GM18498 (cell line): ENCODE data around the gene RHBG.

Experiments
- ATAC-seq: cut with Tn5 transposase; IDR thresholded peaks from one replicate; pipeline ENCODE4 v1.9.1; 2021; ENCODE audit warnings: mild to moderate bottlenecking, moderate library complexity; ENCODE audit not compliant: unreplicated experiment

Gene RHBG

DNA sequence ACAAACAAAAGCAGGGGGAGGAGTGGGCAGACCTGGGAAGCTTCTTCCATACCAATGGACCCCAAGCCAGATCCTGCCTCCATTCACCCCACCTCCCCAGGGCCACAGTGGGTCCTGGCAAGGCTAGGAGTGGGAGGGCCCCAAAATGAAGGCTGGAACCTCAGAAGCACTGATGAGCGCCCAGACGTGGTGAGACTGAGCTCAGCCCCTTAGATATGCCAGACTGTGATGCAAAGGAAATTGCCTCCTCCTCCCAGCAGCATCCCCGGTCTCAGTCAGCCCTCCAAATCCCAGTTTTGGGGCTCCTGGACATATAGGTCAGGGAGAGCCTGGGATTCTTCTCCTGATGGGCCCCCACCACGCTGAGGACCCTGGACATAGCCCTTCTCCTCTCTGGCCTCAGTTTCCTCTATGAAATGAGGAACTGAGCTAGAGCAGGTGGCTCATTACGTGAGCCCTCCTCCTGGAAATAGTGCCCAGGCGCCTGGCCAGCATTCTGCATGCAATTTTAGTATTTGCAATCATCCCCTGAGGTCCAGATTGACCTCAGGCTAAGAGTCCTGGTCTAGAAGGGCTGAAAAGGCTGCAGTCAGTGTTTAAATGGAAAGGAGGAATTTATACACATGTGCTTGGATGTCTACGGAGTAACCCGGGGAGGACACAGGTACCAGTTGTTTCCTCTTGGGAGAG lies 33.5 kb downstream of the RHBG start:
- no peak for ATAC-seq

GRCh38 chr1:156405670-156406069 lies 36.7 kb downstream of the RHBG start:
- ATAC-seq = no peak

- ATAC-seq = no peak
Observed at GRCh38 chr1:156406251-156406650, 37.2 kb downstream of the RHBG start.

GRCh38 chr1:156407344-156407743 lies 38.3 kb downstream of the RHBG start:
- ATAC-seq = no peak

DNA sequence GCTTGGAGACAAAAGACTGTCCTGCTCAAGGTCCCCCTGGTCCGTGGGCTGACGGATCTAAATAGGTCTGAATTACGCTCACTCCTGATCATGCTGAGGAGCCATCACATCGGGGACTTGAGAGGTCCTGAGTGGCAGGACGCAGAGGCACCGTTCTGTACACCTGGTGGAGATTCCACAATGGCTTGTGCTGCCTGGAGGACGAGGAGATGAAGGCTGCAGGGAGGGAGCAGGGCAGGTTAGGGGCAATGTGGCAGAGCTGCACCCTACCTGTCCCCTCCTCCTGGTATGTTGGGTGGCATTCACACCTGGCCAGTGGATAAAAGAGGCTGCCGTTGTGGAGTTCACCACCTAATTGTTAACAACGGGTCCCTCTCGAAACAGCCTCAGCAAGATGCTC lies 38.7 kb downstream of the RHBG start:
- ATAC-seq = no peak

DNA sequence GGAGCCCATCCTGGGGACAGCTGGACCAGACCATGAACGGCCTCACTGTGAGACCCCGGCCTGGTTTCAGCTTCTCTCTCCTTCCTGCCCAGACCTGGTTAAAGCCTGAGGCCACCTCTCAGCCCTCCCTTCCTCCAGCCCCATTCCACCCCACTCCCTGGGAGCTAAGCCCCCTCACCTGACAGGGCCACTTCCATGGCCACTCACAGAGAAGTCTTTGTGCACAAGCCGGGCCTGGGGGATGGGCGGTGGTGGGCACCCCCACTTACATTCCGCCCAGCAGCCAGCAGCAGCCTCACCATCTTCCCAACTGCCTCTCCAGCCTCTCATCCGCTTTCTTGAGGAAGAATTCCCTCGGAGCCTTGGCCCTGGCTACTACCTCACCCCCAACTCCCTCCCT lies 40.4 kb downstream of the RHBG start:
- no peak for ATAC-seq

- ATAC-seq = no peak
Observed at GRCh38 chr1:156410238-156410637, 41.2 kb downstream of the RHBG start.

- no peak for ATAC-seq
Observed at GRCh38 chr1:156410740-156411139, 41.7 kb downstream of the RHBG start.

DNA sequence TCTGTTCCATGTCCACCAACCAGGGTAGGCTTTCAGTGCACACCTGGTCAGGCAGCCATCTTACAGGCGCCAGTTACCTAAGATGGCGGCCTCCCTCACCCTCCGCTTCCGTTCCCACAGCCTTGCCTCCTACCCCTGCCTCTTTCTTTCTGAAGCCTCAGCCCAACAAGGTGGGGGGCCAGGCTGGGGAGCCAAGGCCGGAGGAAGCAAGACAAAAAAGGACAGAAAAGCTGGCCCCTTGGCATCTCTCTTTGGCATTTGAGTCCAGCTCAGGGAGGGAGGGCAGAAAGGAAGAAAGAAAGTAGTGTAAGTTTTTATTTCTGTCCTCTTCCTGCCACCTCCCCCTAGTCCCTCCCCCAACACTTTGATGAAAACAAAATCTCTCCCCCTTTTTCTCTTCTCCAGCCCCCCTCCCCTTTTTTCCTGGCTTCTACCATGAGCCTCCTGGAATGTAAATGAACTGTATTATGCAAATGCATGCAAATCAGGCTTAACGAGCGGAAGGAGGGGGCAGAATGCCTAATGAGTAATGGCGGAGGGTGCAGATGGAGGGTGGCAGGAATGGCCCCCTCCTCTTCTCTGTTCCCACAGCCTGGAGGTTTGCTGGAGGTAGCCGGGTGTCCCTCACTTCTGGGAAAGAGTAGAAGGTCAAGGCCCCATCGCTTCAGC lies 43.8 kb downstream of the RHBG start:
- no peak for ATAC-seq

DNA sequence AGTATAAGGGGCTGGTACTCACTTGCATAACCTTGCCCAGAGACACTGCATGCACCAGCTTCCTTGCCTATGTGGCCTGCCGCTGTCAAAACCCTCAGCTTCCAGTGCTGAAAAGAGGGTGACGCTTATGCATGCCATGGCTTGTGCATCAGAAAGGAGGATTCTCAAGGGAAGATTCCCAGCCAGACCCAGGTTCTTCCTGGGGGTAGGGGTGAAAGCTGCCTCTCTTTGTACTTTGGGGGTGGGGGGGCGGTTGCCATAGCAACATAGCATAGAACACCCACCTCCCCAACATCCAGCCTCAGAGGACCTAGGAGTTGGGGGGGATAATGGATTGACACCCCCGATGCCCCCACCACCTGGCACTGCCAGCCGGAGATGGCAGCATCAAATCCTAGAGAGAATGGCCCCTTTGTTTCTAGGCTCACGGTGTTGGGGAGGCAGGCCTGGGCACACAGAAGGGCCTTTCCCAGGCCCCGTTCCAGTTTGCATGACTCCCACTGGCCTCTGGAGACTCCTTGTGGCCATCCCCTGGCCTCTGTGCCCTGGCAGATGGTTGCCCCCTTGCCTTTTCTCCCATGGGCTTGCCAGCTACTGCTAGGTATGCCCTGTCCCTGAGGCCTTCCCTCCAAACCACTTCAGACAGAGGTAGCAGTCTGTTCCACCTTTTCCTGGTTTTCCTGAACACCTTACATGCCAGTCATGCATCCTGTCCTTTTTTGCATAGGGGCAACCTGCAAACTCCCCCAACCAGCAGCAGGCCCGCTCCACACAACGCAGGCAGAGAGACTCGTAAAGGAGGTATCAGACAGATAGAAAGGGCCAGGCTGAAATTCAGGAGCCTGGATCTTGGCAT lies 44.6 kb downstream of the RHBG start:
- ATAC-seq = no peak

DNA sequence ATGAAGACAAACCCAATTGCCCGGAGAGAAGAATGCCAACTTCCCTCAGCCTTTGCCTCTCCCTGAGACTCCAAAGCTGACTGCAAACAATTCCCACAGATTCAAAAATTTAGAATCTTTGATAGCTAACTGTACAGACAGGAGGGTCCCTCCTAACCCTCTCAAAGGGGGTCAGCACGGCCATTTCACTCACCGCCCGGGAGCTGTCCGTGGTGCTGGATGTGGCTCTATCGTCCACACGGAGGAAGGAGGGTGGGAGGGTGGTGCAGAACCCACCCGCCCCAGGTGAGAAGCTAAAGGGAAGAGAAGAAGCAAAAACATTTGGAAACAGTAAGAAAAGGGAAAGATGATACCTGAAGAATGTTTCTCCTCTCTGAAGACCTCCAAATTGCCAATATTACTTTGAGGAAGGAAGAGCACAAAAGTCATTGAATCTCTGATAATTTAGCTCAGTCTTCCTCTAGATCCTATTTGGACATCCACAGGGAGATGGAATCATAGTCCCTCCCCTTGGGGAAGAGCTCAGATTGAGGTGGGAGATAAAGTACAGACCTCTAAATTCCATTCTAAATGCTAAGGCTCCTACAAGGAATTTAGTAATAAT lies 45.6 kb downstream of the RHBG start:
- no peak for ATAC-seq

- ATAC-seq = no peak
Observed at GRCh38 chr1:156416993-156417392, 48.0 kb downstream of the RHBG start.

- ATAC-seq = no peak
Observed at GRCh38 chr1:156417401-156418020, 48.5 kb downstream of the RHBG start.

- ATAC-seq = no peak
Observed at GRCh38 chr1:156418416-156419070, 49.5 kb downstream of the RHBG start.

- ATAC-seq = no peak
Observed at GRCh38 chr1:156419854-156420204, 50.8 kb downstream of the RHBG start.

GRCh38 chr1:156420205-156421061 lies 51.4 kb downstream of the RHBG start:
- no peak for ATAC-seq

DNA sequence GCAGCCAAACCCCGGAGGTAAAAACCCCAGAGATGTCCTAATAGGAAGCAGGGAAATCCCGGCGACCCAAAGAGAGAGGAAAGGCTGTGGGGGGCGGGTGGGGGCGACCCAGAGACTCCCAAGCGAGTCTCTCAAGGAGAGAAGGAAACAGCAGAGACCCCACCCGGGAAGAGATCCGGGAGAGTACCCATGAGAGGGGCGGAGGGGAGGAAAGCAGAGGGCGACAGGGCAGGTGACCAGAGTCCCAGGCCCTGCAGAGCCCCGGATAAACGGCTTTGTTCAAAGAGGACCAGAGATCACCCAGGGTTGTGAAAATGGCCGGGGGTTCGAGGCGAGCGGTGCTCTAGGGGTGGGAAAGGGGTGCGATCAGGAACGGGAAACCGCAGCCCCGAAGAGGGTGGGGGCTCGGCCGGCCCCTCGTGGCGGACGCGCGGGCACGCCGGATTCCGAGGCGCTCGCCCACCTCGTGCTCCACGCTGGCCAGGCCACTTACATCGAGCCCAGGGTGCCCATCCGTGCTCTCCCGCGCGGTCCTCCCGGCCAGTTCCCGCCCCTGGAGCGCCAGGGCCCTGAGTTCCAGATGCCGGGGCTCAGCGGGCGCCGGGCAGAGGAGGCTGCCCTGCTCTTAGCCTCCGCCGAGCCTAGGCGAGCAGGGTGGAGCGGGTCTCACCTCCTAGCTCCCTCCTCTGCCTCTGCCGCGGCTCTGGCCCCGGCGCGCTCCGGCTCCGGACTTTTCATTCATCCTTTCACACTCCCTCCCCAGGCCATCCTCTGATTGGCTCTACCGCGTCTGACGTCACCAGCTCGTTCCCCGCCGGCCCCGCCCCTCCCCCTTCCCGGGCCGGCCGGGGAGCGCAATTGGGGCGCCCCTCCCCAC lies 52.3 kb downstream of the RHBG start:
- peak; percentile 74 for ATAC-seq

DNA sequence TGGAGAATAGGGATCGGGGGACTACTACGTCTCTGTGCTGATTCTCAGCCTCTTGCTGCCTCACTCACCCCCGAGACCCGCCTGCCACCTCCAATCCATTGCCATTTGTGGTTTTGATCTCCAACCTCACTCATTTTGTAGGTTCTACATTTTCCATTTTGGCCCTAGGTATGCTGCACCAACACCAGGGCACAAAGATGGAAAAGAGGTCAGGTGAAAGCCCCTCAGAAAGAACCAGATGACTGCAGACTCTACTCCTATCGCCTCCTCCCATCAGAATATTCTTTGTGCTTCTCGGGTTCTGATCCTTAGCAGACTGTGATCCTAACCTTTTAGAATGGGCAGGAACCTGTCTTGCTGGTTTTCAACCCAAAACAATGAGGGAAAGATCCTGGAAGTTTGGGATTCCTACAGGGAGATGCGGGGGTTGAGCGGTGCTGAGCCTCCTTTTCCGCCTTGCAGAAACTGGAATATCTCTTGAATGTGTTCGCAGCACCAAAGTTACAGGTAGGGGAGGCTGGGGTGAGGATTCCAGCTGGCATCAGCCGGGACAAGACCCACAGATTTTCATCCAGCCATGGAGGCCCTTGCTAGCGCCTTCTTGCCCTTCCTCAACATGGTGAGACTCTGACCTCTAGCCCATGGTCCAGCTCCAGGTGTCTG lies 53.1 kb downstream of the RHBG start:
- no peak for ATAC-seq
